Right renal pelvis (tissue), 4 donors: ENCODE measurements around the gene AASDH. TPM values are rescaled to one million over a fixed set of nuclear protein-coding genes. Genes with fewer than 3 reads are reported as not detected.

Source experiments
- DNase-seq, 4 donors: peaks; one replicate each; pipeline ENCODE4 v3.0.0-alpha.2; 2013; ENCODE audit warnings: low read depth in 4 of 4, low spot score in 3 of 4, missing footprints in 1 of 4
- polyA plus RNA-seq, 4 donors: library from polyadenylated mRNA; unstranded; fragments of 120-200 nt; gene quantifications; one replicate each; pipeline ENCODE4 v1.2.1, GENCODE V29; 2013; ENCODE audit not compliant: insufficient read length in 4 of 4

AASDH gene
- polyA plus RNA-seq, 4 donors: 20.5 to 28.5 (median 25.7) TPM

DNA sequence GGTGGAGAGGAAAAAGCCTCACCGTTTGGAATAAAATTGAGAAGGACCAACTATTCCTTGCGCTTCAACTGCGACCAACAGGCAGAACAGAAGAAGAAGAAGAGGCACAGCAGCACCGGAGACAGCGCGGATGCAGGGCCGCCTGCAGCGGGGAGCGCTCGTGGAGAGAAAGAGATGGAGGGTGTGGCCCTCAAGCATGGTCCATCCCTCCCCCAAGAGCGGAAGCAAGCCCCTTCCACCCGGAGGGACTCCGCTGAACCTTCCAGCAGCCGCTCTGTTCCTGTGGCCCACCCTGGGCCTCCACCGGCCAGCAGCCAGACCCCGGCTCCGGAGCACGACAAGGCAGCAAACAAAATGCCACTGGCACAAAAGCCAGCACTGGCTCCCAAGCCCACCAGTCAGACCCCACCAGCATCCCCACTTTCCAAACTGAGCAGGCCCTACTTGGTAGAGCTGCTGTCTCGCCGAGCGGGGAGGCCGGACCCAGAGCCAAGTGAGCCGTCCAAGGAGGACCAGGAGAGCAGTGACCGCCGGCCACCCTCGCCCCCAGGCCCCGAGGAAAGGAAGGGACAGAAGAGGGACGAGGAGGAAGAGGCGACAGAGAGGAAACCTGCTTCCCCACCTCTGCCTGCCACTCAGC lies 71.2 kb downstream of the AASDH start:
- DNase-seq: no peak

DNA sequence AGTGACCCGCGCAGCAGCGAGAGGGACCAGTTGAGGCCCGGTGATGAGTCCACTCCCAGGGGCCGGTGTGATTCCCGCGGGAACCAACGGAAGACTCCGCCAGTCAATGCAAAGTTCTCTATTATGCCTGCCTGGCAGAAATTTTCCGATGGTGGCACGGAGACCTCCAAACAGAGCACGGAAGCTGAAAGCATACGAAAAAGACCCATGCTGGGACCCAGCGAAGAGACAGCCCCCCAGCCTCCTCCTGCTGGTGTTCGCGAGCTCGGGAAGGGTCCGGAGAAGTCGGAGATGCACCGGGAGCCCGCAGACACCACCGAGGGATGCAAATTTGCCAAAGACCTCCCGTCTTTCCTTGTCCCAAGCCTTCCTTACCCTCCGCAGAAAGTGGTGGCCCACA lies 71.7 kb downstream of the AASDH start:
- no peak for DNase-seq

DNA sequence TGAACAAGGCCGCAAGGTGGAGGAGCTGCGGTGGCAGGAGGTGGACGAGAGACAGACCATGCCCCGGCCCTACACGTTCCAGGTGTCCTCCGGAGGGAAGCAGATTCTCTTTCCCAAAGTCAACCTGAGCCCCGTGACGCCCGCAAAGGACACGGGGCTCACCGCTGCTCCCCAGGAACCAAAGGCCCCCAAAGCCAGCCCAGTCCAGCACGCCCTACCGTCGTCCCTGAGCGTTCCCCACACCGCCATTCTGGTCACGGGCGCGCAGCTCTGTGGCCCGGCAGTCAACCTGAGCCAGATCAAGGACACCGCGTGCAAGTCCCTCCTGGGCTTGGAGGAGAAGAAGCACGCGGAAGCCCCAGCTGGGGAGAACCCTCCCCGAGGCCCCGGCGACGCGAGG lies 72.2 kb downstream of the AASDH start:
- DNase-seq: no peak

DNA sequence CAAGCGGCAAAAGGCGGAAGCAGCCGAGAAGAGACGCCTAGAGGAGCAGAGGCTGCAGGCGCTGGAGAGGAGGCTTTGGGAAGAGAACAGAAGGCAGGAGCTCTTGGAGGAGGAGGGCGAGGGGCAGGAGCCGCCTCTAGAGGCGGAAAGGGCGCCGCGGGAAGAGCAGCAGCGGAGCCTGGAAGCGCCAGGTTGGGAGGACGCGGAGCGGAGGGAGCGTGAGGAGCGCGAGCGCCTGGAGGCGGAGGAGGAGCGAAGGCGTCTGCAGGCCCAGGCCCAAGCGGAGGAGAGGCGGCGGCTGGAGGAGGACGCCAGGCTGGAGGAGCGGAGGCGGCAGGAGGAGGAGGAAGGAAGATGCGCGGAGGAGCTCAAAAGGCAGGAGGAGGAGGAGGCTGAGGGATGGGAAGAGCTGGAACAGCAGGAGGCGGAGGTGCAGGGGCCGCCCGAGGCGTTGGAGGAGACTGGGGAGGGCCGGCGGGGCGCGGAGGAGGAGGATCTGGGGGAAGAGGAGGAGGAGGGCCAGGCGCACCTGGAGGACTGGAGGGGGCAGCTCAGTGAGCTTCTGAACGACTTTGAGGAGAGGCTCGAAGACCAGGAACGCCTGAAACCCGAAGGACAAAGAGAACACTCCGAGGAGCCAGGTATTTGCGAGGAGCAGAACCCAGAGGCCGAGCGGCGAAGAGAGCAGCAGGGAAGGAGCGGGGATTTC lies 72.9 kb downstream of the AASDH start:
- no peak for DNase-seq

DNA sequence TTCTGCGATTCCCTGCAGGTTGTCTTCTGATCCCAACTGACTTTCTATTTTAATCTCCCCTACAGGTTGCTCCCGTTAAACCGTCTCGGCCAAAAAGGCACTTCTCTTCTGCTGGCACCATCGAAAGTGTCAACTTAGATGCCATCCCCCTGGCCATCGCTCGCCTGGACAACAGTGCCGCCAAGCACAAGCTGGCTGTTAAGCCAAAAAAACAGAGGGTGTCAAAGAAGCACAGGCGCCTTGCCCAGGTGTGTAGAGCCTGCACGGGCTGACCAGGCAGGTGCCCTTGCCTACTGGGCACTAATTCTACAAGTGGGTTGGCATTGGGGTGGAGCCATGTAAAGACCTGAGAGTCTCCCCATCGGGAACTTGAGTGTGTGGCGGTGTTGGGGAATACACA lies 74.2 kb downstream of the AASDH start:
- no peak for DNase-seq

DNA sequence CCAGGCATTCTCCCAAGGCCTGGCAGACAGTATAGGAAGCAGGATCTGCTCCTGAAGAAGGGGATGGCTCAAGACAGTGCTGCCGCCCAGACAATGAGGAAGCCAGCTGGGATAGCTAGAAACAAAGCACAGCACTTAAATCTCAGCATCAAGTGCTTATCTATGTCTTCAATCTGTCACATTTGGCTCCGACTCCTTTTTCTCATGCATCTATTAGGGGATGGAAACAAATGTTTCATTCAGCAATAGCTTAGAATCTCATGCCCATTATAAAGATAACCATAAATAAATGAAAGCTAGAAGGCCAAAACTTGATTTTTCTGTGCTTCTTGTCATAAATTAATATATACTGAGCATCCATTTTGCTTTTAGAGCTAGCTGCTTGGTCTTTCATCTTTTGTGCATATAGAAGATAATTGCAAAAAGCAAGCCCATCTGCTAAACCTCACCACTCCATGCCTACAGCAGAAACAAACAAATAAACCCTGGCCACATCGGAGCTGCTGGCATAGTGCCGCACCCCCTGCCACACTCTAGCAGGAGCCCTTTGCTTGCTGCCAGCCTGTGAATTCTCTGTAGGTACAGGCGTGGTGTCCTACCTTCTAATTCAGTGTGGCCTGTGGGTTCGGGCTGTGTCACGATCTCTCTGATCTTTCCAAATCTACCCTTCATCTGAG lies 75.9 kb downstream of the AASDH start:
- DNase-seq: no peak

DNA sequence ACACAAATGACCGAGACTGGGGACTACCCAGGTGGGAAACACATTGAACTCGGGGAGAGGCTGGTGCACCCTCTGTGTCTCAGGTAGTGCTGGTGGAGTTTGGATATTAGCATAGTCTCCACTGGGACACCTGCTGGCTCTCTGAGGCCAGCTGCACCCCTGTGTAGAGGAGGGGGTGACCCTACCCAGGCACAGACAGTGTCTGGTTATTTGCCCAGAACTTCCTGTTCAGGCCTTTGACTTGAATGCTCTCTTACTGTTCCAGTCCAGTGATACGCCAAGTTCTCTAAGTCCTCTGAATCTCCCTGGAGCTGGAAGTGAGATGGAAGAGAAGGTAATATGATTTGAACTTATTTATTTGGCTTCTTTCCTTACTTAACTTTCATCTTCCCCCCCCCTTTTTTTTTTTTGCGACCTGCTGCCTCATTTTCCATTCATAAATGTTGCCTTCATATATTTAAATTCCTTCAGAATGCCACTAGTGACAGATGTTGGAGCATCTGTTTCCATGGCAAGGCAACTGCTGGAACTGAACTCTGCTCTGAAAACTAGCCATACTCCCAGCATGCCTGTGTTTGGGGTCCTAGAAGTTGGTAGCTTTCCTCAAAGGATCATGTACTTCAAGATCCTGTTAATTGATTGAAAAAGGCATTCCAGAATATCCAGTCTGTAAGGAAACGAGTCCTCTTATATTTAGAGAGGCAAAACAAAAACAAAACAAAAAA lies 76.7 kb downstream of the AASDH start:
- no peak for DNase-seq

DNA sequence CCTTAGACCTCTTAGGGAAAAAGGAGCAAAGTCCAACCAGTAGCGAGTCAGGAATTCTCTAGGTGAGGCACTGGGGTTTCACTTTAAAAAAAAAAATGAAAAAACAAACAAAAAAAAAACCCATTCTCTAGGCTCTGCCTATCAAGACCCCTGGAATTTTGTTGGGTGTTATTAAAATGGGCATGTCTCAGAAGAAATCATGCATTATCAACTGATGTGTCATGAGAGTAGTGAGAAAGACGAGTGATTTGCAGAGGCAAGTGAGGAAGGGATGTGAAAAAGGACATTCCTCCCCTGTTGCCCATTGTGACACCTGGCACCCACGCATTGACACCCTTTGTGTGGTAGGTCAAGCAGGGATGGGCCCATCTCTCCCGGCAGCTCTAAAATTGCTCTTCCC lies 78.9 kb downstream of the AASDH start:
- DNase-seq: no peak

DNA sequence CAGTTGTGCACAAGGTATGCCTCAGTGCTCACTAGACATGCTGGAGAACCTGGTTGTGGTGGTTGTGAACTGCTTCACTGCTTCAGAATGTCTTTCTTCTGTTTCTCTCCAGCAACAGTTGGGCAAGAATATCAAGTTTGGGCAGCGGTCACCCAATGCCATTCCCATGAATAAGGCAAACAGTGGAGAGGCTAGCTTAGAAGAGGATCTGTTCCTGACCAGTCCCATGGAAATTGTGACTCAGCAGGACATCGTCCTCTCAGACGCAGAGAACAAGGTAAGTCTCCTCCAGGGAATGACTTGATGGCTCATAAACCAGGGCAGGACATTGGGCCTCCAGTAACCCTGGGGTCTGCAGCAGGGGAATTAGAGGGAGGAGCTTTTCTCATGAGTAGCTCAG lies 79.9 kb downstream of the AASDH start:
- DNase-seq: no peak

DNA sequence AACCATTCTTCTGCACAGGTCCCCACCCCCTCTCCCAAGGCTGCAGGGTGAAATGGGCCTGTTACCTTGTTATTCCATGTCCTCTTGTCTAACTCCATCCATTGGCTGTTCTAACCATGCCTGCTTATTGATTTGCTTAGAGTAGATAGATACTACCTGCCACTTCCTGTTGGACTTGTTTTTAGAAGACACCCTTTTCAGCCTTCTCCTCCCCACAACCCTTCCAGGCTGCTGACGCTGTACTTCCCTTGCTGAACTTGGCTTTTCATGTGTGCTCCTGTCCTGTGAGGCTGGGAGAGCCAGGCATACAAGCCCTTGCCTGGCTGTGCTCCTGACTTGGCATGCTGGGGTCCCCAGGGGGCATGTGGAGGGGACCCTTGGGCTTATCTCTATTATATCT lies 81.9 kb downstream of the AASDH start:
- no peak for DNase-seq

DNA sequence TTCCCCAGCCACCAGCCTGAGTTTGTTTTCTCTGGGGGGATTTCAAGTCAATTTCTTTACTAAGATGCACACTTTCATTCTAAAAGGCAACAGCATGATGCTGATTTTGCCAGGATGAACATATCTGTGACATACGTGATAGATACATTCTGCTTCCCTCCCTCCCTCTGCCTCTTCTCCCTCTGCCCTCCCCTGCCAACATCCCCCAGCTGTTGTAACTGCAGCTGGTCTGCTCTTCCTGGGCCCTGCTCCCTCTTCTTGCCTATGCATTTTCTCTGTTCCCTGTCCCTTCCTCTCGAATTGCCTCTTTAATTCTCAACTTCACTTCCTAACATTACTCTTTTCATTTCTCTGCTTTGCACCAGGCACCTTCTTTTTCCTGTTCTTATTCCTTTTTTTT lies 83.4 kb downstream of the AASDH start:
- no peak for DNase-seq

DNA sequence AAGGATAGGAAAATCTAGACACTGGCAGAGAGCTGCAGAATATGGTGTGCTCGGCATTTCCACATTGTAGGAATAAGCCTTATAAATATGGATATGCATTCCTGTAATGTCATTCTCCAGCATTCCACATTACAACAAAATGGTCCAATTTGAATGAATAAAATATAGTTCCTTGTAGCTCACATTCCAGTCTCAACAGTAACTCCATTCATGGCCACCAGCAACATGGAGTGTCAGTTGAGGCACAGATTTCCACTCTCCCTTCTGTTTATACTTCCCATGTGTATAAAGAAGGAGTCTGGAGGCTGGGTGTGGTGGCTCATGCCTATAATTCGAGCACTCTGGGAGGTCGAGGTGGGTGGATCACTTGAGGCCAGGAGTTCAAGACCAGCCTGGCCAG lies 84.5 kb downstream of the AASDH start:
- no peak for DNase-seq

DNA sequence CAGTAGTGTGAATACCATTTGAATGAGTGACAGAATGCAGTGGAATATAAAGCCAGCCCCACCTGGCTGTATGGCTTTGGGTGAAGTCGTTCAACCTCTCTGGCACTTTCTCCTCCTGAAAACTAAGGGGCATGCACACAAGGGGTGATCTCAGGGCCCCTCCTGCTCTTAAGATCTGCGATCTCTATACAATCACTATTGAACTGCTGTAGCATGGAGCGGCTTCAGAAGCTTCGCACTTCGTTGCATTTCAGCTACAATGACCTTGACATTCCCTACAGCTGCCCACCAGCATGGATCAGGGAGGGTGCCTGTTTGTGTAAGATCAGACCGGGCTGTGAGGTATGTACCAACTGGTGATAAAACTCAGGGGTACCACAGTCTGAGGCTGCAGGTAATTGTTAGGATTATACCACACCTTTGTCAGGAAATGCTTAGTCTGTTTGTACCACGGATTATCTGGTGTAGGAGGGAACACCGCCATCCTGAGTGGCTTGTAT lies 85.2 kb downstream of the AASDH start:
- DNase-seq: no peak

DNA sequence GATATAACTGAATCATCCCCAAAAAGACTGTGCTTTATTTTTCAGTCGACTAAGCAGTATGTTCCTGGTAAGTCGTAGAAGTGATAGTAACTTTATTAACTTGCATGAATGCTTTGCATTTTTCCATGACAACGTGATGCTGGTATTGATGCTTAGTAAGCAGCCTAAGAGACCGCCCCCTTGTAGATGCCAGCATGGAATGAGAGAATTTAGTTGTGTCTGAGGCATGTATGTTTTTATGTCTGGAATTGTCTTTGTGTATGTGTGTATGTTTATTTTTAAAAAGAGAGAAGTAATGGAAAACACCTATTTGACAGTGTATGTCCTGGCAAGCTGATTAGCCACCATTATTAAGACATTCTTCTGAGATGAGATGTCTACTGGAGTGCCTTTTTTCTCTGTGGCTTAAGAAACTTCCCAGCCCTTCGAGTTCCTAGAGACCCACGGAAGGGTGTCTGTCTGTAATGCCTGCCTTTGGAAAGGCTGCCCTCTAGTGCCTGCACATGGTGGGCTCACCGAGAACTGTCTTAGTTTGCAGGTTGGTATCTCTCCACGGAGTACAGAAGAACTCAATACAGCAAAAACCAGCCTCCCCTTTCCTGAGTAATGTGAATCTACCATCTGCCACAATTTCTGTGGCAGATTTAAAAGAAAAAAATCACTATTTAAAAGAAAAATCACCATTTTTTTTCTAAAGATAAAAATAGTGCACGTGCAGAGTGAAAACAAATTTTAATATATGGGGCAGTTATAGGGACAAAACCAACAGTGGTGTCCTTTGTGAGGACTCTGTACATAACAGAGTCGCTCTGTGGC lies 85.9 kb downstream of the AASDH start:
- DNase-seq: peak; percentile 63 to 78 (median 74)

DNA sequence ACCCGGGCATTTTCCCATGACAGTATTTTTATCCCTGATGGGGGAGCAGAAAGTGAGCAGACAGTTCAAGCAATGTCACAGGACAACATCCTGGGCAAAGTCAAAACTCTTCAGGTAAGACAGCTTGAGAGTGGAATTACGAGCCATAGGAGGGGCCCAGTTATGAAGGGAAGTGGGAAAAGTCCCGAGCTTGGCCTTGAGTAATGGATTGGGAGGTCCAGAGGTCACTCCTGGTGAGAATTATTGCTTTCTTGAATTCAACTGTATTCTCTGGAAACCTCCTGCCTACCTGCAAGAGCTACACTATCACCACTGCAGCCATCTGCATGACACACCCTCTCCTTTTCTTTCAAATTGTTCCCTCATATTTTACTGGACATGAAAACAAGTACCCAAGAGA lies 89.1 kb downstream of the AASDH start:
- DNase-seq: no peak

DNA sequence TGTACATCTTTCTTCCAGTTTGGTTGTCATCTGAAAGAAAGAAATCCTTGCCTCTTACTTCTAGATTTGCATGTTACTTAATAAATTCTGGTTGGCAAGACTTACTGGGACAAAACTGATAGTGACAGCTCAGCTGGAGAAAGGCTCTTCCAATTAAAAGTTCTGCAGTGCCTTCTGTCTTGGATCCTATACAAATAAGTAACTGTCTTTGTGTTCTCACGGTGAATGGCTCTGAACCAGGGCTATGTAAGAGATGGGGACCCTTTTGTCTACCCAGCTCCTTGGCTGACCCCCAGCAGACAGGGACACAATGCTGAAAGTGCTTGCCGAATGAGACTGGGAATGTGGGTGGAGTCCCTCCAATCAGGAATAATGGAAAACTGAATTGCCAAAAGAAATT lies 89.5 kb downstream of the AASDH start:
- DNase-seq: no peak

DNA sequence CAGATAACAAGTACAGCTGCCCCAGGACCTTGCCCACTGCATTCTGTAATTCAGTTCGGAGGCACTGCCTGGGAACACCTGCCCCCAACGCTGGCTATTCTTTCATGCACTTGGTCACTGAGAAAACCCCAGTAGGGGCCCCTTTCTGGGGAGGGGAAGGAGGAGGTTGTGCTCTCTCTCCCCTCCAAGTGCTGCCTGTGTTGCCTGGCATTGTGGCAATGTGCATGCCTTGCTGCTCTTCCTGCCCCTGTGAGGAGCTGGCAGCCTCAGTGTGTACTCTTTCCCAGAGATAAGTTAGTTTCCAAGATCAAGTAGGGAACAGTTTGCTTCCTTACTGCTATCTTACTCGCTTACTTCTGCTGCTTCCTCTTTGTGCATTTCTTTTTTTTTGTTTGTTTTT lies 90.8 kb downstream of the AASDH start:
- DNase-seq: no peak

DNA sequence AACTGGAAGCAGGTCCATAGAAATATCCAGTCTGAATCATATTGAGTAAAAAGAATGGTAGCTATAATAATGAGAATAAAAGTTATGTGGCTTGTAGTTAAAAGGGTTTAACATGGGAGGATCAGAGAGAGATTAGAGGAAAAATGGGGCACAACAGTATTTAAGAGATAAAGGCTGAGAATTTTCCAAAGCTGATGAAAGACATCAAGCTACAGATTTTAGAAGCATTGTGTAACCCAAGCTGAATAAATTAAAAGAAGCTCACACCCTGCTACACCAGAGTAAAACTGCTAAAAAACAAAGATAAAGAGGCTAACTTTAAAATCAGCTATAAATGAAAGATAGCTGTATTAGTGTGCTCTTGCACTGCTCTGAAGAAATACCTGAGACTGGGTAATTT lies 94.2 kb downstream of the AASDH start:
- DNase-seq: no peak

DNA sequence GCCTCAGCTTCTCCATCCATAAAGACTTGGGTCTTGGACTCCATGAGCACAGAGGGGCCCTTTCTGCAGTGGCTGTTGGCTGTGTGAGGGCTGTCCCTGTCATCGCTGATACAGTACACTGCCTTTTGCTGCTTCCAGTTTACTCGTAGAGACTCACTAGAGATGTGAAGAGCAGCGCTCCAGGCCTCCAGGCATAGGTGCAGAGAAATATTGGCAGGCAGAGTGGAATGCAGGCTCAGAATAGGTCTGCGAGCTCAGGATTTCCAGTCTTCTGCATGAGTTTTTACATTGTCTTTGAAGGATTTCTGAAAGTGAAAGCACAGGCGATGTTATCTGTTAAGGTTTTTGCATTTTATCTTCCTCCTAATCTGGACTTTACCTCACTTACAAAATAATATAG lies 97.4 kb downstream of the AASDH start:
- no peak for DNase-seq

DNA sequence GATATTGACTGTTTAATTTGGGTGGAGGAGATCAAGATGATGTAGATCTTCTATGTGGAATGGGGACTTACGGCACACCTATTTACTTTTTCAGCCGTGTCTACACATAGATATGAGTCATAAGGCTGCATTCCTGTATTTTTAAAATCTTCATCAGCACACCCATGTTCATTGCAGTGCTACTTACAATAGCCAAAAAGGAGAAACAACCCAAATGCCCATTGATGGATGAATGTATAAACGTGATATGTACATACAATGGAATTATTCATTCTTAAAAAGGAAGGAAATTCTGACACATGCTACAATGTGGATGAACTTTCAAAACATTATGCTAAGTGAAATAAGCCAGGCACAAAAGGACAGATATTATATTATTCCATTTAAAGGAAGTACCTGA lies 98.6 kb downstream of the AASDH start:
- no peak for DNase-seq
